HG02970 (cell line): ENCODE results near the gene METAP1D.
"Not testable (repeated sequence)": the region's sequence is repeated elsewhere in the genome, so short reads cannot be mapped to it uniquely, and the experiment has no call there.

Source experiments
- ATAC-seq: cut with Tn5 transposase; IDR thresholded peaks from one replicate; pipeline ENCODE4 v1.9.1; 2021; ENCODE audit warnings: mild to moderate bottlenecking, moderate library complexity, moderate number of reproducible peaks; ENCODE audit not compliant: unreplicated experiment, low FRiP score

Gene METAP1D

DNA sequence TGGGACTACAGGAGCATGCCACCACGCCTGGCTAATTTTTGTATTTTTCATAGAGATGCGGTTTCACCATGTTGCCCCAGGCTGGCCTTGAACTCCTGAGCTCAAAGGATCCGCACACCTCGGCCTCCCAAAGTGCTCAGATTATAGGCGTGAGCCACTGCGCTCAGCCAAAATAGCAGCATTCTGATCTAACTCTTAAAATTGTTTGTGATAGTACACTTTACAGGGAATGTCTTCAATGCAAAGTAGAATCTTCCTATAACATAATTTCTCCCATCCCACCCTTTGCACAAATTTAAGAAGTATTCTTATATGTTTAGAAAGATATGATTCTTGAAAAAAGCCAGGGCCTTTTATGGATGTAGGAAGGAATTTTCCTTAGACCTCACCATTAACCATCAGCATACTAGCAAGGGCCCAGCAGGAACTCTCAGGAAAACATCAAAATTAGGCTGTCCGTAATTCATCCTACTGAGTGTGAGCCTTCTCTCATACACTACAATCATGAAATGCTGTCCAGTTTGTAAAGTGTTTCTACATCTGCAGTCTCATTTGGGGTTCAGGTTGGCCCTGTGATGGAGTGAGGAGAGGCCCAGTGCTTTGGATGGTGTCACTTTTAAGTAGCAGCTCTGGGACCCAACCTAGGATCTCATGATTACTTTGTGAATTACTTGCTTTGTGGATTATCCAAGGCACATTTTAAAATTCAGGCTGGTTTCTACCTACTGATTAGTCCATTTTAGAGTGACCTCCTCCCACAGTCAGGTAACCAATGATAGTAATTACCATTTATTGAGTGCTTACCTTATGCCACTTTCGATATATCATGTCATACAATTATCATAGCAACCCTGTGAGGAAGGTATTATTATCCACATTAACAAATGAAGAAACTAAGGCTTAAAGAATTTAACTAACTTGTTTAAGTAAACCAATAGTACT lies 48.1 kb downstream of the METAP1D start:
- no peak for ATAC-seq

GRCh38 chr2:172048508-172049503 lies 49.1 kb downstream of the METAP1D start:
- no peak for ATAC-seq

GRCh38 chr2:172049567-172050120 lies 49.9 kb downstream of the METAP1D start:
- ATAC-seq: no peak

DNA sequence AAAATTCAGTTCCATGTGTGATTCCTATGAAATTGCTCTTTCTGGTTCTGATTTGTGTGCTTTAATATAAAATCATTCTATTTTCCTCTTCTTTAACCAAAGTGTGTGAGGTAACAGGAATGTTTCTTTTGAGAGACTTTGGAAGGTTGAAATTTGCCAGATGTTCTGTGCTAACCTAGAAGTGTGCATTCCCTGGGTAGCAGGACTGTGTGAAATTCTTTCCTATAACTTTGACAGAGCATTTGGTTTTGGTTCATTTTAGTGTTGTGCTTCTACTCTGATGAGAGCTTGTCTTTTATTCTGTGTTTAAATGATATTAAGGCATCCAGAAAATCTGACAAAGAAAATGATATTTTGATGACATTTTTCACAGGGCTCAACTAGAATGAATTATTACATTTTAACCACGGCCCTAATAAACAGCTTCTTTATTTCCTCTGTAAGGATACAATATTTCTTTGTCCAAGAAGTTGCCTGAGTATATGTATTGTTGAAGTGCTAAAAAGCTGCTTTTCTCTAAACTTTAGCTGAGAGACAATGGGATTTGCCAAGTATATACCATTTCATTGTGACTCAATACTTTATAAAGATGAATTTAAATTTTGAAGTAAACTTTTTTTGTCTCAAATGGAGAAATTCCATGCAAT lies 50.8 kb downstream of the METAP1D start:
- ATAC-seq: no peak

DNA sequence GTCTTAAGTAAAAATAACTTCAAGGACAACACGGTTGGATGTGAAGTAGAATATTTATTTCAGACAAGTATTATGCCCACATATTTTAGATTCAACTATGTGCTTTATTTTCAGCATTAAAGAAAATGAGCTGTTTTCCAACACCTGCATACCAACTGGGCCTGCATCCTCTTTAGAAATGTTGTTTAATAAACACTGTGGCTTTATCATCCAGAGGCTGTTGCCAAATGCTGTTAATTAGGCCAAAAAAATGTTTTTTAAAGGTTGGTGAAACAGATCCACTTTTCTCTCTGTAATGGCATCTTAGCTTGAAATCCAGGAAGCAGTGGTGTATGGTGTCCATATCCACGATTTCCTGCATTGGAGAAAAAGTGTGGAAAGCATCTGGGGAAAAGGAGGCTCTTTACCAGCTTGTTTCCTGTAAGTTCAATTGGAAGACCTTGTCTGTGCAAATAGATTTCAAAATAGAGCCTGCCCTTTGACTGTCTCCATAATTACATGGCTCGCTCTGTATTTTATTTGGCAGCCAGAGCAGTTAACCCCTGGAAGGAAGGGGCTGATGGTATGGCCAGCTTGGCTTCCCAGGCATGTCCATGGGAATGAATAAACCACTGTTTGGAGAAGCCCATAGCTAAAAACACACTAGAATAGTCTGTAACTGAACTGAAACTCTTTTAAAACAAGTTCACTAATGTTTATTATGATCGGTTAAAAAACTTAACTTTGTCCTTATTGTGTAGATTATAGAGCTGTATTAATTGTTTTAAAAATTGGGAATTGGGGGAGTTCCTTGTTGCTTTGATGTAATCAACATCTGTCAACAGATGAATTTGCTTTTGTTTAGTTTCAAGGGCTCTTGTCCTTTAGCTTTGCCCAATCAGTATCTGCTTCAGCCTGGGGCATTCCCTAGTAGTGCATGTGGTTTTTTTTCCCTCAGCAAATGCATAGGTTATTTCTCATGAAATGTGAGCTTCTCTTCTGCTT lies 52.5 kb downstream of the METAP1D start:
- no peak for ATAC-seq

- no peak for ATAC-seq
Measured at GRCh38 chr2:172053486-172053885, 53.7 kb downstream of the METAP1D start.

DNA sequence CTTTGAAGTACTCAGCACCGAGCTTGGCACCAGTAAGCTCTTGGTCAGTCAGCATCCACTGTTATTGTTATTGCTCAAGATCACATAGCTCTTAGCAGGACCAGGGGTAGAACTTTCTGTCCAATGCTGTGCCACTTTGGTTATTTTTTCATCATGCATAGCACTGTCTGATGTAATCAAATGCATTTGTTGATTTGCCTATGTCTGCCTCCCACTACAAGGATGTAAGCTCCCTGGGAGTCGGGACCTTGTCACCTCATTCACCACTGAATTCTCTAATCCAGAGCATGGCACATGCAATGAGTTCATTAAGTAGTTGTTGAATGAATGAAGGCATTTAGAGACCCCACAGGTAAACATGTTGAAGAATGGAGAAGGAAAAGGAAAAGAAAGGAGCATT lies 56.5 kb downstream of the METAP1D start:
- no peak for ATAC-seq

GRCh38 chr2:172058660-172059059 lies 58.9 kb downstream of the METAP1D start:
- no peak for ATAC-seq

- not testable (repeated sequence) for ATAC-seq
Measured at GRCh38 chr2:172060118-172060517, 60.4 kb downstream of the METAP1D start.

- no peak for ATAC-seq
Measured at GRCh38 chr2:172062402-172063004, 62.8 kb downstream of the METAP1D start.

DNA sequence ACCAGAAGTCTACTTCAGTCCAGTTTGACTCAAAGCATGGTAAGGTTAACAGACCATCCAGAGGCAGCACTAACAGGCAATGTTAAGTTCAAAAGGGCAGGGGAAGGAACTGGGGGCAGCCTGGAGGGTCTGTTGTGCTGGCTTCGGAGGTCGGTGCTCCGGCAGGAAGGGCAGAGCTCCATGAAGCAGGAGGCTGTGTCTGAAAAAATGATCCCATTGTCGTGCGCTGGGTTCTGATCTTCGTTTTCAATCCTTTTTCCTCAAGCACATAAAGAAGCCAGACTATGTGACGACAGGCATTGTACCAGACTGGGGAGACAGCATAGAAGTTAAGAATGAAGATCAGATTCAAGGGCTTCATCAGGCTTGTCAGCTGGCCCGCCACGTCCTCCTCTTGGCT lies 63.7 kb downstream of the METAP1D start:
- ATAC-seq: no peak

DNA sequence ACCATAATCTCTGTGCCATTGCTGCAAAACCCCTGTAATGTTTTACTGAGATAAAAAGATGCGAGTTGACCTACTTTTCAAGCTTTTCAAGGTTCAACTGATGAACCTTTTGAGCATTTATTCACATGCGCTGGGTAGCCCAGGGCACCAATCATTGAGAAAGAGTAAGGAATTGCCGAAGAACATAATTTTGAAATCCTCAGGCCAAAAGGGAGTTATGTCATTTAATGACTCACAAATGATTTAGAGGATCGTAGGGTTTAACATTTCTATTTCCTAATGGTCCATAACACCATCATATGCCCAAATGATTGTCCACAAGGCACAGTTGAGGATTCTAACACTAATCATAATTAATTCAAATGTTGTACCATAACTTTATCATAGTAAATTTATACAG lies 65.4 kb downstream of the METAP1D start:
- no peak for ATAC-seq

GRCh38 chr2:172066394-172066886 lies 66.7 kb downstream of the METAP1D start:
- ATAC-seq: no peak

GRCh38 chr2:172067905-172068304 lies 68.2 kb downstream of the METAP1D start:
- not testable (repeated sequence) for ATAC-seq

GRCh38 chr2:172070936-172071335 lies 71.2 kb downstream of the METAP1D start:
- ATAC-seq: no peak

DNA sequence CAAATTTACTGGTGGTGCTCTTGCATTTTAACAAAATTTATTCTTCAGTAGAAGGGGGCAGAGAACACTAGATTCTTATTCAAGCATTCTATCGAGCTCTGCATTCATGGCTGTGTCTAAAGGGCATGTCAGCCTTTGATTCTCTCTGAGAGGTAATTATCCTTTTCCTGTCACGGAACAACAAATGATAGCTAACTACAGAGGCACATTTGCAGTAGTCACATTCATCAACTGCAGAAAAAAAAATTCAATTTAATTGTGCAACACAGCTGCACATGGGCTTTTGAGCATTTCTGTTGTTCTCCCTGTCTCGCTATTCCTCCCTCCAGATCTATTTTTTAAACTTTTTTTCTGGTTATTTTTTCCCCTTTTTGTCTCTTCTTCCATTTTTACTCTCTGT lies 72.5 kb downstream of the METAP1D start:
- ATAC-seq: no peak

DNA sequence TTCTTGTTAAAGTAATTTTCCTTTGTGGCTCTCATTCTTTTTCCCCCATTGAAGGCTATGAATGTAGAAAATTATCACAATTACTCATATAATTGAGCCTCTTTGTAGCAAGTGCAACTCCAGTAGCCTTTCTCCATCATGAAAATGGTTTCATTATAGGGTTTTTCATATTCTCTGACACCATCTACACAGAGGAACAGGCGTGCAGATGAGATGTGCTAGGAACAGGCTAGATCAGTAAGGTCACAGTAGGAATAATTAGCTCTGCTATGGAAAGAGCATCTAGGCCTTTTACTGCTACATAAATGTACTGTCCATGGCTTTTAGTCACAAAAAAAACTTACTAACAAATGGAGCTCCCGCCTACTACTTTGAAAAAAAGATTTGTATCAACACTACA lies 73.0 kb downstream of the METAP1D start:
- no peak for ATAC-seq

GRCh38 chr2:172073518-172073917 lies 73.8 kb downstream of the METAP1D start:
- ATAC-seq: no peak

- ATAC-seq: no peak
Measured at GRCh38 chr2:172074254-172074653, 74.5 kb downstream of the METAP1D start.
